Measurements from ENCODE around the gene GNG13.

DNA sequence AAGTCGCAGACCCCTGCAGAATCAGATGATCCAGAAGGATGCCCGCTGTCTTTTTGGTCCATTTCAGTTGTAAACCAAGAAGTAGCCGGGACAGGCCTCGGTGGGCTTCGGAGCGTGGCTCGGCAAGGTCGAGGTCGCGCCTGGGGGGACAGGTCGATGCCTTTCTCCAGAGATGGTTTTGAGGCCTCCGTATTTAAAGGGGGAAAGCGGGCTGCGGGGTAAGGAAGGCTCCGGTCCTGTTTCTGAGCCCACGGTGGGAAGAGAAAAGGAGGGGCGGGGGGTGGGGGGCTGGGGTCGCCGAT lies 7.5 kb upstream of the GNG13 start:
- no peak for TF ChIP-seq POLR2A (IDR thresholded peaks at IDR 0.05)
- TF ChIP-seq, protein P1, sequence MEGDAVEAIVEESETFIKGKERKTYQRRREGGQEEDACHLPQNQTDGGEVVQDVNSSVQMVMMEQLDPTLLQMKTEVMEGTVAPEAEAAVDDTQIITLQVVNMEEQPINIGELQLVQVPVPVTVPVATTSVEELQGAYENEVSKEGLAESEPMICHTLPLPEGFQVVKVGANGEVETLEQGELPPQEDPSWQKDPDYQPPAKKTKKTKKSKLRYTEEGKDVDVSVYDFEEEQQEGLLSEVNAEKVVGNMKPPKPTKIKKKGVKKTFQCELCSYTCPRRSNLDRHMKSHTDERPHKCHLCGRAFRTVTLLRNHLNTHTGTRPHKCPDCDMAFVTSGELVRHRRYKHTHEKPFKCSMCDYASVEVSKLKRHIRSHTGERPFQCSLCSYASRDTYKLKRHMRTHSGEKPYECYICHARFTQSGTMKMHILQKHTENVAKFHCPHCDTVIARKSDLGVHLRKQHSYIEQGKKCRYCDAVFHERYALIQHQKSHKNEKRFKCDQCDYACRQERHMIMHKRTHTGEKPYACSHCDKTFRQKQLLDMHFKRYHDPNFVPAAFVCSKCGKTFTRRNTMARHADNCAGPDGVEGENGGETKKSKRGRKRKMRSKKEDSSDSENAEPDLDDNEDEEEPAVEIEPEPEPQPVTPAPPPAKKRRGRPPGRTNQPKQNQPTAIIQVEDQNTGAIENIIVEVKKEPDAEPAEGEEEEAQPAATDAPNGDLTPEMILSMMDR (IDR thresholded peaks at IDR 0.05), result no peak

All from right lobe of liver (tissue), 4 donors.